HG03521 (cell line): Measurements from ENCODE around the gene PIGV.
"Not testable (repeated sequence)": the region's sequence is repeated elsewhere in the genome, so short reads cannot be mapped to it uniquely, and the experiment has no call there.

Source experiments
- ATAC-seq: cut with Tn5 transposase; IDR thresholded peaks from one replicate; pipeline ENCODE4 v1.9.1; 2021; ENCODE audit warnings: mild to moderate bottlenecking, moderate library complexity; ENCODE audit not compliant: unreplicated experiment

PIGV gene

DNA sequence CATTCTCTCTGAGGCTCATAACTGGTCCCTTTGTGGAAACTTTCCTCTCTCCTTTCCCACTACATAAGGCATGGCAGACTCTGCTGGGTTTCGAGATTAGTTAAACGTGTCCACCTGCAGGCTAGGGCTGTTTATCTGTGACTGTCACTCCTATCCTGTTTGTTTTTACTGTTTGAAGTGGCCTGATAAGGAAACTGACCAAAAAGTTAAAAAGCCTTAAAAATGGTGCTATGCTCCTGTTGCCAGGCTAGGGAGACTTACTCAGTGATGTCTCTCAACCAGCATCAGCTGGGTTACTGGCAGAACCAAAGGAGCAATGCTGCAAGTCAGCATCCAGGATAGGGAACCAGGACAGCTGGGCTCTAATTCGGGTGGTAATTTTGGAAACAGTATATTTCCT is 3.9 kb downstream of the PIGV start:
- ATAC-seq, result no peak

DNA sequence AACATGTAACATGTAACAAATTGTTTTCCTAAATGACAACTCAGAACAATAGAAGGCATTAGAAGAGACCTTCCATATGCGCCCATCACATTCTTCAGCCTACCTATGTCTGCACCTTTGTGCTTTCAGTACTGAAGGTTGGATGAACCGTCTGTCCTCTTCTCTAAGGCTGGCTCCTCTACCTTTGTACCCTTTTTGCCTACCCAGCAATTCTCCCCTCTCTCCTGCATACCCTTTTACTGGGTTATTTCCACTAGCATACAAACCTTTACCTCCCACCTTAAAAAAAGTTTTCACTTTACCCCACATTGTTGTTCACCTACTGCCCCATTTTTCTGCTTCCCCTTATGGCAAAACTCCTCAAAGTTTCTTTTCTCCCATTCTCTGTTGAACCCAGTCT is 5.2 kb downstream of the PIGV start:
- no peak for ATAC-seq

DNA sequence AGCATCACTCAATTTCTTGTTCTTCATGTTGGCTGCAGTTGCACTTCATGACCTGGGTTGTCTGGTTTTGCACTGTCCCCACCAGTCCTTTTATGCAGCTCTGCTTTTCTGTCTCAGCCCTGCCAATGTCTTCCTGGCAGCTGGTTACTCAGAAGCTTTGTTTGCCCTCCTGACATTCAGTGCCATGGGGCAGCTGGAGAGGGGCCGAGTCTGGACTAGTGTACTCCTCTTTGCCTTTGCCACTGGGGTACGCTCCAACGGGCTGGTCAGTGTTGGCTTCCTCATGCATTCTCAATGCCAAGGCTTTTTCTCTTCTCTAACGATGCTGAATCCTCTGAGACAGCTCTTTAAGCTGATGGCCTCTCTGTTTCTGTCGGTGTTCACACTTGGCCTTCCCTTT is 6.6 kb downstream of the PIGV start:
- ATAC-seq, result no peak

DNA sequence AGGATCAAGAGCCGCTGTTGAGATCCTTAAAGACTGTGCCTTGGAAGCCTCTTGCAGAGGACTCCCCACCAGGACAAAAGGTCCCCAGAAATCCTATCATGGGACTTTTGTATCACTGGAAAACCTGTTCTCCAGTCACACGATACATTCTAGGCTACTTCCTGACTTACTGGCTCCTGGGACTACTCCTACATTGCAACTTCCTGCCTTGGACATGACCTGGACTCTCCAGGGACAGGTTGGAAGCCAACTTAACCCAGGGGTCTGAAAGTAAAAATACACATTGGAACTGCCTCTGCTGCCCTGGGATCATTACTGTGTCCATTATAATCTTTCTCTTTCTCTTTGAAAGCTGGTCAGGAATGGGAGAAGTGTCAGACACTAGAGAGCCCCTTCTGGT is 9.9 kb downstream of the PIGV start:
- ATAC-seq, result no peak

DNA sequence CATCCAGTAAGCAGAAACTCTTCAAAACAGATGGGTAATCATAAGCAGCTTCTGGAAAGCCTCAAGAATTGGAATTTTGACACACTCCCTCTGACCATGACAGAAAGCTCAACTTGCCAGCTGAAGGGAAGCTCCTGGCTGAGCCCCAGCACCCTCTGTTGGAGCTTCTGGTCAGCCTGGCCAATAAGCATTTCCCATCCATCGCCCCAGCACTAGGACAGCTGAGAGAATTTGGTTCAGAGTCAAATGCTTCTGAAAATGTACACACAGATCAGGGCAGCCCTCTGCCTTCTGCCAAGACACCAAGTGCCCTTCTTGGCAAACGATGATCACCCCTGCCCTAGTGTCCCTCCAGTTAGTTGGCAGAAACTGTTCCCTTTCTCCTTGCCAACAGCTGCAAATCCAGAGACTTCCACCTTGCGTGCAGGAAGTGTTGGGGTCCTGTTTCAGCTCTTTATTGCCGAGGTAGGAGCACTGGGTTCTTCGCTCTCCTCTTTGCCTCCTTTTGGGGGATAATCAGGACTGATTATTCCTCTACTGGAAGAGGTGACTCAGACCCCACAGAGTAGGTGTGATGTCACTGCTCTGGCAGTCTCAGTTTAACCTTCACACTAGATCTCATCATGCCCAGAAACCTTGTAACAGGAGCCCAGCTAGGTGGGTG is 11.9 kb downstream of the PIGV start:
- ATAC-seq, result no peak

DNA sequence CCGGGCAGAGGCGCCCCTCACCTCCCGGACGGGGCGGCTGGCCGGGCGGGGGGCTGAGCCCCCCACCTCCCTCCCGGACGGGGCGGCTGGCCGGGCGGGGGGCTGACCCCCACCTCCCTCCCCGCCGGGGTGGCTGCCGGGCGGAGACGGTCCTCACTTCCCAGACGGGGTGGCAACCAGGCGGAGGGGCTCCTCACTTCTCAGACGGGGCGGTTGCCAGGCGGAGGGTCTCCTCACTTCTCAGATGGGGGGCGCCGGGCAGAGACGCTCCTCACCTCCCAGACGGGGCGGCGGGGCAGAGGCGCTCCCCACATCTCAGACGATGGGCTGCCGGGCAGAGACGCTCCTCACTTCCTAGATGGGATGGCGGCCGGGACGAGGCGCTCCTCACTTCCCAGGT is 16.2 kb downstream of the PIGV start:
- not testable (repeated sequence) for ATAC-seq

DNA sequence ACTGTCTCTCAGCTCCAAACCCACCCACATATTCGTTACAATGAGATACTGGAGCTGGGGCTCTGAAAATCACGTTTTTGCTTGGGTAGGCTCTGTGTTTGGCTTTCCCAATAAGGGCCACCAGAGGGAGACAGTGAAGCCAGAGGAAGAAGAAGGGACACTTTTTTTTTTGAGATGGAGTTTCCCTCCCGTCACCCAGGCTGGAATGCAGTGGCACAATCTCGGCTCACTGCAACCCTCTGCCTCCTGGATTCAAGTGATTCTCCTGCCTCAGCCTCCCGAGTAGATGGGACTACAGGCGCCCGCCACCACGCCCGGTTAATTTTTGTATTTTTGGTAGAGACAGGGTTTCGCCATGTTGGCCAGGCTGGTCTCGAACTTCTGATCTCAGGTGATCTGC is 22.4 kb downstream of the PIGV start:
- not testable (repeated sequence) for ATAC-seq

DNA sequence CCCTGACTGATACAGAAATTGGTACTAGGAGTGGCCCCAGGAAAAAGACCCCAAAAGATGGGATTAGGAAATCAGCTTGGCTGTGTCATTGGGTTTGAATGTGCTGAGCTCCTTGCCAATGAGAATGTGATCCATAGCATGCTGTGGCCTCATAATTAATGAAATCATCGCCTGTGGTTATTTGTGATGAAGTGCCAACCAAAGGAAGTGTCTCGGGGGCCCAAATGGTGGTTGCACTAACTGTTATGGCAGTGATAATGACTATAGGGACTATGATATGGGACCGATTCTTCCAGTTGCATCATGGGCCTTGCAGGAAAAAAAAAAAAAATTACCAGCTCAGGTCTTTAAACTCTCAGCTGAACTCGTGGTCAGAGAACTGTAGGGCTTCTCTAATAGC is 23.3 kb downstream of the PIGV start:
- ATAC-seq, result no peak

DNA sequence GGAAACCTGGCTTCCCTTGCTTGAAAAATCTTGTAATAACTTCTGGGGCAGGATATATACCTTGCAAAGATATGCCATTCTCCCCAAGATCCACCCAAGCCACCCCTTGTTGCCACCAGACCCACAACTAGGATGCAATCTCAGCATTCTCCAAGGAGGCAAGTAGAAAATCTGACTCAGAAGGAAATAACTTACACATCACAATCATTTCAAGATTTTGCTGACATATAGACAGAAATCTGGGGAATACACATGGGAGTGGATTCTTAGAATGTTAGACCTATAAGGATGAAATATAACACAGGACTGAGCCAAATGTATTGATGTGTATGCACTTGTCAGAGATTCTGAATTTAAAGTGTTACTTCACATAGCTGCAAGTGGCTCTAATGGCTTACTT is 24.0 kb downstream of the PIGV start:
- ATAC-seq, result no peak

DNA sequence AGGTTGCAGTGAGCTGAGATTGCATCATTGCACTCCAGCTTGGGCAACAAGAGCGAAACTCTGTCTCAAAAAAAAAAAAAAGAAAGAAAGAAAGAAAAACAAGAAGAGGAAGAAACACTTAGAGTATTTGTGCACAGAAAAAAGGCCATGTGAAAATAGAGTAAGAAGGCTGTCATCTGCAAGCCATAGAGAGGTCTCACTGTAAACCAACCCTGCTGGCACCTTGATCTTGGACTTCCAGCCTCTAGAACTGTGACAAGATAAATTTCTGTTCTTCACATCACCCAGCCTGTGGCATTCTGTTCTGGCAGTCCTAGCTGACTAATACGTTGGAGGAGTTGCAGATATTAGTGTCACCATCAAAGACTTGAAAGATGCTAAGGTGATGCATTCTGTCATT is 26.6 kb downstream of the PIGV start:
- no peak for ATAC-seq

DNA sequence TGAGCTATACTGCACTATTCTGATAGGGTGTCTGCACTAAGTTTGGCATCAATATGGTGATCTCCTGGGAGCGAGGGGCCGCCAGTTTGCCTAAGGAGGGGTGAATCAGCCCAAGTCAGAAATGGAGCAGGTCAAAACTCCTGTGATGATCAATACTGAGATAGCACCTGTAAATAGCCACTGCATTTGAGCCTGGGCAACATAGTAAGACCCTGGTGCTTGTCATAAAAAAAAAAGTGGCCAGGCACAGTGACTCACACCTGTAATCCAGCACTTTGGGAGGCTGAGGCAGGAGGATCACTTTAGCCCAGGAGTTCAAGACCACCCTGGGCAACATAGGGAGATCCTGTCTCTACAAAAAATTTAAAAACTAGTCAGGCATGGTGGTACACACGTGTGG is 27.1 kb downstream of the PIGV start:
- ATAC-seq, result no peak

DNA sequence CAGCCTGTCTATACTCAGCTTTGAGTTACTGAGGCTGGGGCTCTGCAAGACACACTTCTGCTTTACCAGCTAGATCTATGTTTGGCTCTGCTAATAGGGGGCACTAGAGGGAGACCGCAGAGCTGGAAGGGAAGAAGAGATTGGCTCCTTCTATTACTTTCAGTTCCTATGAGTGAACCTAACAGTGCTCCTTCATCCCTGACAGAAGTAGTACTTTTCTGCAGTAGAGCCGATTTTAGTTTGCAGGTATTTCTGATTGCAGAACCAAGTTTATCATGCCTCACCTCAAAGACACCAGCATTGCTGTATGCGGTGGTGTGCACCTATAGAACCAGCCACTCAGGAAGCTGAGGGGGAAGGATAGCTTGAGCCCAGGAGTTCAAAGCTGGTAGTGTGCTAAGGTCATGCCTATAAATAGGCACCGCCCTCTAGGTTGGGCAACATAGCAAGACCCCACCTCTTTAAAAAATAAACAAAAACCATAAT is 33.1 kb downstream of the PIGV start:
- ATAC-seq, result no peak

DNA sequence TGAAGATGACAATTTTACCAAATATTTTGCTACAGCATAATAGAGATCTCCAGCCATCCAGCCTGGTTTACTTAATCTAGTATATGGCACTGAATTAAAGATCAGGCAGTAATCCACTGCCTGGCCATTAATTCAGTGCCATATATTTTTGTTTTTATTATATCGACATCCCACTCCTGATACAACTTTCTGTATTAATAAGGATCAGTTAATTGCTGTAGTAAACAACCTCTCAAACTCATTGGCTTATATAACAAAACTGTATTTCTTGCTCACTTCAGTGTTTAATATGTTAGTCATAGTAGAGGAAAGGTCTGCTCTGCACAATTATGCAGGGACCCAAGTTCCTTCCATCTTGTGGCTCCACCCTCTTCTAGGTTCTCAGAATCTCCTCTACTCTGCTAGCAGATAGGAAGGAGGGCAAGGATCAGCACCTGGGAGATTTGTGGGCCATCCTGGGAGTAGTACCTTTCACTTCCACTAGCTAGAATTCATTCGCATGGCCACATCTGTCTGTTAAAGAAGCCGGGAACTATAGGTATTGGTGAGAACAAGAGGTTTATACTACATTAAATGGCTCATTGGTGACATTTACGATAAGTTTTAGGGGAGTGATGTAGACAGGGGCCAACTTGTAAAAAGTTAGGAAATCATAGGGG is 35.1 kb downstream of the PIGV start:
- ATAC-seq, result no peak

DNA sequence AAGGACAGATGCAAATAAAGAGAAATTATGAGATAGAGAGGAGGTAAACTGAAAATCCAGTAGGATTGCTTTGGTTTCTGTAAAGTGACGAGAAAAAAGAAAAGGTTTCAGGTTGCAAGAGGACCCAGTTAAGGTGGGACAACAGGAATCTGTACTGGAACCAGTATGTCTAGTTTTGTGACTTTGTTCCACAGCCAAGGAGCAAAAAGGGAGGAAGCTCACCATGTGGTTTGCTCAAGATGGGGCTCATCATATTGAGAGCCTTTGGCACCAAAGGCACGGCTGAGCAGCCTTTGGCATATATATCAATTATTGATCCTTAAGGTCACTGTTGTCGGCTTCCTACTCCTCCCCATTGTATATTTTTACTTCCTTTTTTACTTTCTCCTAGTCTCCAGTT is 37.0 kb downstream of the PIGV start:
- ATAC-seq, result no peak

DNA sequence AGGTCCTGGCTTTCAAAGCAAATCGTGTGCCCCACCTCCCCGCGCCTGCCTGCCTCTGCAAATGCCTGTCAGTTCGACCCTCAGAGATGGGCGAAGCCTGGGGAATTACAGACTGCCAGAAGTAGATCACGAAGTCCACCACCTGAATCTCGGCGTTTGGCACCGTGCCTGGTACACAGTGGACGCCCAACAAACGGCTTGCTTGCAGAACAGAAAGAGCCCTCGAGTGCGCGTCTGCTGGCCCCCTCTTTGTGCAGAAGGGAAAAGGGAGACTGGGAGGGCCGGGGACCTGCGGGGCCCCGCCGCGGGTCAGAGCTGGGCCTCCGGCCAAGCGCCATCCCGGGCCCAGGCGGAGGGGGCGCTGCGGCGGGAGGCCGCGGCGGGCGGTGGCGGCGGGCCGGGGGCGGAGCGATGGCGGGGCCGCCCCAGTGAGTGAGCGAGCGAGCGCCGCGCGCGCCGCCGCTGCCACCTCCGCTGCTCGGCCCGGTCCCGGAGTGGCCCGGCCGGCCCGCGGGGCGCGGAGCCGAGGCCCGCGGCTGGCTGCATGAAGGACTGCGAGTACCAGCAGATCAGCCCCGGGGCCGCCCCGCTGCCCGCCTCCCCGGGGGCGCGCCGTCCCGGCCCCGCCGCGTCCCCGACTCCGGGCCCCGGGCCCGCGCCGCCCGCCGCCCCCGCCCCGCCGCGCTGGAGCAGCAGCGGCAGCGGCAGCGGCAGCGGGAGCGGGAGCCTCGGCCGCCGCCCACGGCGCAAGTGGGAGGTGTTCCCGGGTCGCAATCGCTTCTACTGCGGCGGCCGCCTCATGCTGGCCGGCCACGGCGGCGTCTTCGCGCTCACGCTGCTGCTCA is 38.7 kb downstream of the PIGV start, which contains the start of gene ZDHHC18:
TSS of gene ZDHHC18 (plus strand) at position 428 of the 845 bp plus-strand sequence. CDS start at position 545, 117 bp downstream.
- ATAC-seq, result peak; percentile 77

DNA sequence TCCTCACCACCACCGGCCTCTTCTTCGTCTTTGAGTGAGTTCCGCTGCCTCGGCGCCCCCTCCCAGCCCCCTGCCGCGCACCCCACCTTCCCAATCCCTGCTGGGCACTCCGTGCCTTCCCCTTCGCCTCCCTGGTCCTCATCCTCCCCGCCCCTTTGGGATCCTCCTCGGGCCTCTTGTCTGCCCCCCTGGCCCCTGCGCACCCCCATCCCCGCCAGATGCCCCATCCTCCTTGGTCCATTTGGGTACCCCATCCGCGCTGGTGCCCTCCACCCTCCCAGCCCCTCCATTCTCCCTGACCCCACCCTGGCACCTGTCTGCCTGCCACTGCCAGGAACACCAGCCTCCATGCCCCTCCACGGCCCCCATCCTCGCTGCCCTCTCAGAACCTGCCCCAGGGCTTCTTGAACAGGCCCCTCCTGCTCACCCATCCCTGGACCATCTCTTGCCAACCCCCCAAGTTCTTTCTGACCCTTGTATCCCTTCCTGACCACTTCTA is 39.4 kb downstream of the PIGV start:
- ATAC-seq, result no peak

DNA sequence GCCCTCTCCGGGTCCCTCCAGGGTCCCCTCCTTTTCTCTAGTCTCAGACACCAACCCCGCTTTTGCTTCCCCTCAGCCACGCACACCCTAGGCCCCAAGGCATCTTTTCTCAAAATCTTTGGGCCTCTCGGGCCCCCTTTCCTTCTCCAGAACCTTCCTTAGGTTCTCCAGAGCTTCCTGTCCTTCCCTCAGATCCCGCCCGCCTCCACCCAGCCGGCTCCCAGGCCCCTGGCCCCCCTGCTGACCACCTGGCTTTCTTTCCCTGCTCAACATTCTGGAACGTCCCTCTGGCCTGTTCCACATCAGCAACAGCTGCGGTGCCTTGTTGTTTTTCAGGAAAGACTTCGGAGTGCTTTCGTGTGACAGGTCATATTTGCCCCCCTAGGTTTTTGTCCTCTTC is 39.9 kb downstream of the PIGV start:
- ATAC-seq, result no peak

DNA sequence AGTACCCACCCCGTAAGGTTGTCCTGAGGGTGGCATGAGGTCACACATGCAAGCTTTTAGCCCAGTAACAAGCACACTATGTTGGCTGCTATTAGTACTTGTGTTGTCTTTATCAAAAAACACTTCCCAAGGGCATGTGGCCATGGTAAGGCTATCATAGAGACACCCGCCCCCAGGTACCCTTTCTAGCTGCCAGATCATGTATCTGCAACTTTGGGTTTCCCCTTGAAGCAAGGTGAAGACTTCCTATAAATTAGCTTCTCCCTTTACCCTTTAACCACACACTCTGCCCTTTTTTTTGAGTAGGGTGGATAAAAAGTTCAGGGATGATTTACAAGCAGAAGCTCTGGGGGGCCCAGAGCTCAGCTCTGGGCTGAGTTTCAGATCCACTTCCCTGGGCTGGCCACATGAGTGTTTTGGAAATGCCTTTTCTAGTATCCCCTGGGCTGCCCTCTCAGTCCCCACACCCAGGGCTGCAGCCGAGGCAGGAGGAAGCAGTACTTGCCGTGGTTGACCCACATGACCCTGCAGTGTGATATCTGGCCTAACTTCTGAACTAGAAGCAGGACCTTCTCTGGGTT is 40.8 kb downstream of the PIGV start:
- no peak for ATAC-seq

DNA sequence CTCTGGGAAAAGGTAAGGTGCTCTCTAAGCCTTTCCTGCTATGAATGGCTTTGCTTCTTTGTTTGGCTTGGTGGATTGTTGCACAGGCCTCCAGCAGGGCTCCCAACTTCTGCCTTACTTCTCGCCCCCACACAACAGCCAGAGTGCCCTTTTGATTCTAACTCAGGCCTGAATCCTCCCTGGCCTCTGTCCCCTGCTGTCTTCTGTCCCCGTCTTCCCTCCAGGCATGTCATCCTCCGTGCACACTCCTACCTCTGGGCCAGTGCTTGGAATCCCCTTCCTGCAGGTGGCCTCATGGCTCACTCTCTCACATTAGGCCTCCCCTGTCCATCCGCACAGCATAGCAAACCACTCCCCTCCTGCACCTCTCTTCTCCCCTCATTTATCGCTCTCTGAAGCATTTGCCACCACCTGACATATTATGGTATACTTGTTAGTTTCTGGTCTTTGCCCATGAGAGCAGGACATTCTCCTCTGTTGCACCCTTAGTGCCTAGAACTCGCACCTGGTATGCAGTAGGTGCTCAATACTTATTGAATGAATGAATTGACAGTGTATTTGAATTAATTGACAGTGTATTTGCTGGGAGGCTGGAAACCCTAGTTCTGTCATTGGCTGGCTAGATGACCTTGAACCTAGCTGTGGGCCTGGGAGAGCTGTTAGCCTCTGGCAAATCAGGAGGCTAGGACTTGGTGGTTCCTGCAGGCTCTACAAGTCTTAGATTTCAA is 41.6 kb downstream of the PIGV start:
- ATAC-seq, result no peak

DNA sequence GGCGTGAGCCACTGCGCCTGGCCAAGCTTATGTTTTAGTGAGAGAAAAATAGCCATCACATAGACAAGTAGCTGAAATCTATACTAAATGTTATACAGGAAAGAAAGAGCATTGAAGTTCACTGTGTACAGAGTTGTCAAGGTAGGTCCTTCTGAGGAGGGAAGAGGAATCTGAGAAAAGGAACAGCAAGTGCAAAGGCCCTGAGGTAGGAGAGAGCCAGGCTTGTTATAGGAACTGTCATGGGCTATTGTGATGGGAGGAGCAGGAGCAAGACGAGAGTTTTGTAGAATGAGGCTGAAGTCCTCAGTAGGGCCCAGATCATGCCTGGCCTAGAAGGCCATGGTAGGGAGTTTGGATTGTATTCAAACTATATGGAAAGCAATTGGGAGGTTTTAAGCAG is 43.3 kb downstream of the PIGV start:
- ATAC-seq, result no peak
